ENCODE data around the gene DPF3.

Gene DPF3

DNA sequence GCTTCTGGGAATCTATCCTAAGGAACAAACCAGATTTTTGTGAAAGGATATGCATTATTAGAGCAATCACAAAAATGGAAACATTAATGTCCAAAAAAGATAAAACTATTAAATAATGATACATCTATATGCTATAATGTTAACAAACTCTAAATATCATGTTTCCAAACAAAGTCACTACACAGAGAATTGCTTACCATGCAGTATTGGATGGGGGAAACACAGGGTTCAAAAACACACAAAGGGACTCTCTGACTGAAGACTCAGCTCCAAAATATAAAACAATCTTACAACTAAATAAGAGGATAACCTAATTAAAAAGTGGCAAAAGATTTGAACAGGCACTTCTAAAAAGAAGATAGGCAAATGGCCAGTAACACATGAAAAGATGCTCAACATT, 304.2 kb downstream of the DPF3 start:
- no peak for DNase-seq

DNA sequence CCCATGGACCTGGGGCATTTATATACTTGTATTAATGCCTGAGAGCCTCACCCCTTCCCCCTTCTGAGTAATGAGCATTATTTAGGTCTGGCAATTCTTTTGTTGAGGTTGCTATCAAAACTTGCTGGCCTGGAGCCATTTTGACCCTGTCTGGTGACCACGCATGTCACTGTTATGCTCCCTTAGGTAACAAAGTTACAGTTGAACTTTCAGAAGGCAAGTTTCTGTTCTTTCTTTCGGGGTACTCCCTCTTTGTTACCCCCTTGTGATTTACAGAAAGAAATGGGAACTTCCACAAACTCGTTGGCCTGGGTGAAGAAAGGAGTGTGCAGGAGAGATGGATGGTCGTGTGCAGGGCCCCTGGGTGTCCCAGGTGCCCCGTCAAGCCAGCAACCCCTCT, 305.4 kb downstream of the DPF3 start:
- DNase-seq = no peak

DNA sequence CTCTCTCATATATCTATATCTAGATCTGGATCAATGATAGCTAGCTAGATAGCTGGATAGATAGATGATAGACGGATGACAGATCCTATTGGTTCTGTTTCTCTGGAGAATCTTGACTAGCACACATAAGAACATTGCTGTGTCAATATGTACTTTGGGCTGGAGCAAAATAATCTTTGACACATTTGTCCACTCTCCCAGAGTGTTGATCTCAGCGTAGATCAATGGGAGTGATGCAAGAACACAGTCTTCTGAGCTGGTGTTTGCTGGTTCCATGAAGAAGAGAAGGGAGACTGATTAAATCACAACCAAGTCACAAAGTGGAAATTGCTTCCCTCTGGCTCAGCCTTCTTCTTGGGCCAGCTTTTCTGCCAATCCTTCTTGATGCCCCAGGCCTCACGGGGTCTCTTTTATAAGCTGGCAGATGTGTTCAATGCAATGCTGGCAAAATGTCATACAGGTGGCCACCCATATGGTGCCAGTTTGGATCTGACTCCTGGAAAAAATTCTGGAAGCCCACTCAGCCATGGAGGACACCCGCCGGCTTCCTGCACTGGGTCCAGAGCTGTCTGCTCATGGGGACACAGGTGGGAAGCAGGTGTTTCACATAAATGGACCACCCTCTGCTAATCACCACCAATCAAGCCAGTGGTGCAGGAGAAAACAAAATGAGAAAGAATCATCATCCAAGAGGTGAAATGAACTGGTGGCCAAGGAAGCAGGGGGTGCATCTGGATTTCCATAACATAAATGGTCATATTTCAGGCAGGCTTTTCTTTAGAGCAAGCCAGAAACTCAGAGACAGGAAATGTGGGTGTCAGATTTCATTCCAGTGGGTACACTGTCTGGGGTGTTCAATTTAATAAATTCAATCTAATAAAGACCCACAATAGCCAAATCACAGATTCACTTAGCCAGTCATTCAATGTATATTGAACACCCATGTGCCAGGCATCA, 310.3 kb downstream of the DPF3 start:
- DNase-seq = no peak

DNA sequence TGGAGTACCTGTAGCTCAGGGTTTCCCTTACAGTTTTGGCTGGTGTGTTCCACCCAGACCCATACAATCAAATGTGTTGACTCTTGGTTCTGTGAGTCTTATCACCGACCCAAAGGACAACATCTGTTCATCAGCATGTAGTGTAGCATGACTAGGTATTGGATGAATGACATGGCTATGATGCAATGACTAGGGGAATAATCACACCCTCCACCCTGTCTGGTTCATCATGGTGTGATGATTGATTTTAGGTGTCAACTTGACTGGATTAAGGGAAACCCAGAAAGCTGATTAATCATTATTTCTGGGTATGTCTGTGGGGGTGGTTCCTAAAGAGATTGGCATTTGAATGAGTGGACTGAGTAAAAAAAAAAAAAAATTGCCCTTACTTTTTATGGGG, 311.3 kb downstream of the DPF3 start:
- no peak for DNase-seq

DNA sequence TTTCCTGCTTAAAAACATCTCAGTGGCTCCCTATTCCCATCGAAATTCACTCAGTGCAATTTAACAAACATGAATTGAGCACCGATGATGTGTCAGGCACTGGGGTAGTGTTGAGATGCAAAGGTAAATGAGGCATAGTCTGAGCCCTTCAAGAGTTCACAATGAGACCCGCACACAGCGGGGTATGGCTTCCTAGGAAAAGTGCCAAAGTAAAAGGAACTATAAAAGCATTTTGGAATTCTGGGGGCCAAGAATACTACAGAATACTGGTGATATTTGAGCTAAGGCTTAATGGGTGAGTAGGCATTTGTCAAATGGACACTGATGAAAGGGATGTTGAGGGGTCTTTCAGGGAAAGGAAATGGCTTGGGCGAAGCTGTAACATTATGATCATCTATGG, 315.4 kb downstream of the DPF3 start:
- DNase-seq = no peak

DNA sequence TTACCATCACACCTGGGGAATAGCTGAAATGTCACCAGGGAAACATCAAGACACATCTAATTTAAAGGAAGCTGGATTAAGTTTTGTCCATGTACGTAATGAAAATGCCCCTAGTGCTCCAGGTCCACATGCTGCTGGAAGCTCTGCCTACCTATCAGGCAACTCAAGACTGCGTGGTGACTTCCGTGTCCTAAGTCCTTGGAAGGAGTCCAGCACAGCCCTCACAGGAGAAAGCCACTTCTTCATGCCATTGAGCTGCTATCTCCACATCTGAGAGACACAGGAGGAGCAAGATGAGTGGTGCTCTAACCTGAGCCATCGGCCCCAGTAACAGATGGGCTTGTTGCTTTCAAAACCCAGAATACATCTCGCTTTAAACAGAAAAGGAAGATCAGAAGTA, 316.4 kb downstream of the DPF3 start:
- no peak for DNase-seq

DNA sequence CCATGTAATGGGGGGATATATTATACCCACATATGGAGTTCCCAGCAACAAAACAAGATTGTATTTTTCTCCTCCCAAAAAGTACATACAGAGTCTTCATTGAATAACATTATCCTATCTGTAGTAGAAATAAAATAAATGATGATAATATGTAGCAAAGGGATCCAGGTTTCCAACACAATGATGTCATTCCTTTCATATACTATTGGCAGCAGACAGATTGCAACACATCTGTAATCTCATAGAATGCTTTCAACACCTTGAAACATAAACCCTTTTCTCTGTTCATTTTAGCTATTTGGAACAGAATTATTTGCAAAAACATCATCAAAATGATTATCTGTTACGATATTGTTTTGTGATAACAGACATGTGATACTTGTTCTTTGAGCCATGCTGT, 317.6 kb downstream of the DPF3 start:
- no peak for DNase-seq

DNA sequence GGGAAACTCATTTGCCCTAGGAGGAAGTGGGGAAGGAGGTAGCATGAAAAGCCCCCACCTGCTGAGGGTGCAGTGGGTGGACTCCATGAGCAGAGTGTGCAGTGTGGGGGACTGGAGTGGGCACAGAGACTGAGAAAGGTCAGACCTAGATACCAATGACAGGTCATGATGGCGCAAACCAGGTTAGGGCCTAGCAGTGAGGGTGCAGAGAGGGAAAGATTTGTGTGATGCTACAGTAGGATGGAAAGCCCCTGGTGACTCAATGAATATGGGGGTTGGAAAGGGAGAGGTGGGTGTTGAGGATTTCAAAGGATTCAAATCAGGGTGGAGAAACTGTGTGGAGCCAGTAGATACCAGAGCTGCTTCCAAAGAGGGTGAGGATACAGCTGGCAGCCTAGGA, 319.2 kb downstream of the DPF3 start:
- no peak for DNase-seq

DNA sequence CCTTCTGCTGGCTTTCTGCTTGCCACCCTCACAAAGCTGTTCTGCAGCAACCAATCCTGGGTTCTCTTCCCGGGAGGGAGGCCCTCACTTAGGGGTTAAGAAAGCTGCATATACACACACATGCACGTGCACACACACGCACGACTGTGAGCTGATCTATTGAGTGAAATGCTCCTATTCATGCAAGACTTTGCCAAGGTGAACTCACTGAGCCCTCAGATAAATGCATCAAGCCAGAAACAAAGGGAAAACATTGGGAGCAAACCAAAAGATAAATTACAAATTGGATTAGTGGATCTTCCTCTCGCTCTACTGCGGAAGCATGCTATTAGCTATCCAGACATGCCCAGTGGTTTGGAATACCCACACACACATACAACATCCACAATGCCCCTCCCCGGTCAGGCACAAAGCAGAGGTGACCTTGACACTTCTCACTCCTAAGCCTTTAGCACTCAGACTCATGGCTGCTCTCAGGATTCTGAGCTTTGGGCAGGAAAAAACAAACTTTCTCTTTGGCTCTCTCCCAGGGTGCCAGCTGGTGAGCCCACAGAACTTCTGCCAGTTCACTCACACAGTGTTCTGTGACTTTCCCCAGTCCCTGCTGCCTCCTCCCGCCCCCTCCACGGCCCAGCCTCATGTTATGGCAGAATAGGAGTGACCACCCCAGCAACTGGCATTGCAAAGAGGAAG, 320.0 kb downstream of the DPF3 start:
- DNase-seq = no peak
